ENCODE data around the gene ZNF207.
"Not testable (repeated sequence)": the region's sequence is repeated elsewhere in the genome, so short reads cannot be mapped to it uniquely, and the experiment has no call there.

ZNF207 gene

GRCh38 chr17:32318071-32318470, 31.9 kb upstream of the ZNF207 start:
- H3K9me3 ChIP-seq (ENCODE audit: control insufficient read depth in 1 of 2, low read length in 2 of 2) = no peaks in the 10 kb centered on the region
- H3K36me3 ChIP-seq (ENCODE audit: control insufficient read depth in 1 of 2, insufficient read depth in 2 of 2, low read length in 2 of 2) = no peaks in the 10 kb centered on the region
- no peak overlapping the region for H3K4me3 ChIP-seq (ENCODE audit: low read depth in 1 of 2, low read length in 2 of 2)
- H3K27me3 ChIP-seq (ENCODE audit: low read depth, low read length) = no peaks in the 10 kb centered on the region
- no peak overlapping the region for H3K27ac ChIP-seq (ENCODE audit: low read length)
- no peaks in the 10 kb centered on the region for H3K4me1 ChIP-seq (ENCODE audit: control insufficient read depth in 1 of 2, insufficient read depth in 2 of 2, low read length in 2 of 2)

- Histone ChIP-seq H3K4me1 (ENCODE audit: control insufficient read depth in 1 of 2, insufficient read depth in 2 of 2, low read length in 2 of 2) (no peaks in the 10 kb centered on the region), H3K4me3 (ENCODE audit: low read depth in 1 of 2, low read length in 2 of 2) (no peak overlapping the region), H3K36me3 (ENCODE audit: control insufficient read depth in 1 of 2, insufficient read depth in 2 of 2, low read length in 2 of 2) (no peaks in the 10 kb centered on the region), H3K27ac (ENCODE audit: low read length) (no peak overlapping the region), H3K9me3 (ENCODE audit: control insufficient read depth in 1 of 2, low read length in 2 of 2) (no peaks in the 10 kb centered on the region), H3K27me3 (ENCODE audit: low read depth, low read length) (no peaks in the 10 kb centered on the region)
These were observed 30.4 kb upstream of the ZNF207 start for GRCh38 chr17:32319548-32319905.

GRCh38 chr17:32320080-32320479, 29.9 kb upstream of the ZNF207 start:
- H3K4me1 ChIP-seq (ENCODE audit: control insufficient read depth in 1 of 2, insufficient read depth in 2 of 2, low read length in 2 of 2); H3K4me3 ChIP-seq (ENCODE audit: low read depth in 1 of 2, low read length in 2 of 2); H3K27ac ChIP-seq (ENCODE audit: low read length); H3K9me3 ChIP-seq (ENCODE audit: control insufficient read depth in 1 of 2, low read length in 2 of 2); H3K36me3 ChIP-seq (ENCODE audit: control insufficient read depth in 1 of 2, insufficient read depth in 2 of 2, low read length in 2 of 2); H3K27me3 ChIP-seq (ENCODE audit: low read depth, low read length): not testable (repeated sequence)

GRCh38 chr17:32320847-32321246, 29.1 kb upstream of the ZNF207 start:
- Histone ChIP-seq H3K4me1 (ENCODE audit: control insufficient read depth in 1 of 2, insufficient read depth in 2 of 2, low read length in 2 of 2) (no peaks in the 10 kb centered on the region), H3K27ac (ENCODE audit: low read length) (no peak overlapping the region), H3K36me3 (ENCODE audit: control insufficient read depth in 1 of 2, insufficient read depth in 2 of 2, low read length in 2 of 2) (no peaks in the 10 kb centered on the region), H3K9me3 (ENCODE audit: control insufficient read depth in 1 of 2, low read length in 2 of 2) (no peaks in the 10 kb centered on the region), H3K27me3 (ENCODE audit: low read depth, low read length) (no peaks in the 10 kb centered on the region), H3K4me3 (ENCODE audit: low read depth in 1 of 2, low read length in 2 of 2) (no peak overlapping the region)

GRCh38 chr17:32323046-32323445, 26.9 kb upstream of the ZNF207 start:
- no peaks in the 10 kb centered on the region for H3K36me3 ChIP-seq (ENCODE audit: control insufficient read depth in 1 of 2, insufficient read depth in 2 of 2, low read length in 2 of 2)
- H3K27ac ChIP-seq (ENCODE audit: low read length) = no peak overlapping the region
- H3K27me3 ChIP-seq (ENCODE audit: low read depth, low read length) = no peaks in the 10 kb centered on the region
- H3K9me3 ChIP-seq (ENCODE audit: control insufficient read depth in 1 of 2, low read length in 2 of 2) = no peaks in the 10 kb centered on the region
- no peak overlapping the region for H3K4me3 ChIP-seq (ENCODE audit: low read depth in 1 of 2, low read length in 2 of 2)
- no peaks in the 10 kb centered on the region for H3K4me1 ChIP-seq (ENCODE audit: control insufficient read depth in 1 of 2, insufficient read depth in 2 of 2, low read length in 2 of 2)

- H3K27ac ChIP-seq (ENCODE audit: low read length) = peak overlapping the region; percentile 28
These were observed 26.0 kb upstream of the ZNF207 start for GRCh38 chr17:32323811-32324491.

GRCh38 chr17:32327911-32328310, 22.0 kb upstream of the ZNF207 start:
- Histone ChIP-seq H3K36me3 (ENCODE audit: control insufficient read depth in 1 of 2, insufficient read depth in 2 of 2, low read length in 2 of 2) (no peaks in the 10 kb centered on the region), H3K27me3 (ENCODE audit: low read depth, low read length) (no peaks in the 10 kb centered on the region), H3K4me3 (ENCODE audit: low read depth in 1 of 2, low read length in 2 of 2) (no peak overlapping the region), H3K27ac (ENCODE audit: low read length) (no peak overlapping the region), H3K9me3 (ENCODE audit: control insufficient read depth in 1 of 2, low read length in 2 of 2) (no peaks in the 10 kb centered on the region), H3K4me1 (ENCODE audit: control insufficient read depth in 1 of 2, insufficient read depth in 2 of 2, low read length in 2 of 2) (no peaks in the 10 kb centered on the region)

More at GRCh38 chr17:32323811-32324491, 26.0 kb upstream of the ZNF207 start:
- peak overlapping the region; percentile 22 to 41 for H3K4me3 ChIP-seq (ENCODE audit: low read depth in 1 of 2, low read length in 2 of 2)
- H3K4me1 ChIP-seq (ENCODE audit: control insufficient read depth in 1 of 2, insufficient read depth in 2 of 2, low read length in 2 of 2) = no peaks in the 10 kb centered on the region
- no peaks in the 10 kb centered on the region for H3K9me3 ChIP-seq (ENCODE audit: control insufficient read depth in 1 of 2, low read length in 2 of 2)
- no peaks in the 10 kb centered on the region for H3K36me3 ChIP-seq (ENCODE audit: control insufficient read depth in 1 of 2, insufficient read depth in 2 of 2, low read length in 2 of 2)
- no peaks in the 10 kb centered on the region for H3K27me3 ChIP-seq (ENCODE audit: low read depth, low read length)

GRCh38 chr17:32330147-32330546, 19.8 kb upstream of the ZNF207 start:
- Histone ChIP-seq H3K9me3 (ENCODE audit: control insufficient read depth in 1 of 2, low read length in 2 of 2) (no peaks in the 10 kb centered on the region), H3K27ac (ENCODE audit: low read length) (no peak overlapping the region), H3K36me3 (ENCODE audit: control insufficient read depth in 1 of 2, insufficient read depth in 2 of 2, low read length in 2 of 2) (peaks cover 6 to 16% of the 10 kb centered on the region in 2 donors), H3K4me3 (ENCODE audit: low read depth in 1 of 2, low read length in 2 of 2) (no peak overlapping the region), H3K4me1 (ENCODE audit: control insufficient read depth in 1 of 2, insufficient read depth in 2 of 2, low read length in 2 of 2) (no peaks in the 10 kb centered on the region), H3K27me3 (ENCODE audit: low read depth, low read length) (no peaks in the 10 kb centered on the region)

- peaks cover 6 to 28% of the 10 kb centered on the region in 2 donors for H3K36me3 ChIP-seq (ENCODE audit: control insufficient read depth in 1 of 2, insufficient read depth in 2 of 2, low read length in 2 of 2)
- no peak overlapping the region for H3K27ac ChIP-seq (ENCODE audit: low read length)
- H3K9me3 ChIP-seq (ENCODE audit: control insufficient read depth in 1 of 2, low read length in 2 of 2) = no peaks in the 10 kb centered on the region
- no peaks in the 10 kb centered on the region for H3K27me3 ChIP-seq (ENCODE audit: low read depth, low read length)
- H3K4me3 ChIP-seq (ENCODE audit: low read depth in 1 of 2, low read length in 2 of 2) = no peak overlapping the region
- no peaks in the 10 kb centered on the region for H3K4me1 ChIP-seq (ENCODE audit: control insufficient read depth in 1 of 2, insufficient read depth in 2 of 2, low read length in 2 of 2)
These were observed 18.5 kb upstream of the ZNF207 start for GRCh38 chr17:32331243-32332040.

GRCh38 chr17:32333187-32333586, 16.8 kb upstream of the ZNF207 start:
- Histone ChIP-seq H3K27me3 (ENCODE audit: low read depth, low read length) (no peaks in the 10 kb centered on the region), H3K9me3 (ENCODE audit: control insufficient read depth in 1 of 2, low read length in 2 of 2) (no peaks in the 10 kb centered on the region), H3K4me3 (ENCODE audit: low read depth in 1 of 2, low read length in 2 of 2) (no peak overlapping the region), H3K36me3 (ENCODE audit: control insufficient read depth in 1 of 2, insufficient read depth in 2 of 2, low read length in 2 of 2) (peaks cover 13 to 44% of the 10 kb centered on the region in 2 donors), H3K27ac (ENCODE audit: low read length) (no peak overlapping the region), H3K4me1 (ENCODE audit: control insufficient read depth in 1 of 2, insufficient read depth in 2 of 2, low read length in 2 of 2) (no peaks in the 10 kb centered on the region)

GRCh38 chr17:32335046-32335445, 14.9 kb upstream of the ZNF207 start:
- no peak overlapping the region for H3K4me3 ChIP-seq (ENCODE audit: low read depth in 1 of 2, low read length in 2 of 2)
- no peak overlapping the region for H3K27ac ChIP-seq (ENCODE audit: low read length)
- no peaks in the 10 kb centered on the region for H3K27me3 ChIP-seq (ENCODE audit: low read depth, low read length)
- no peaks in the 10 kb centered on the region for H3K4me1 ChIP-seq (ENCODE audit: control insufficient read depth in 1 of 2, insufficient read depth in 2 of 2, low read length in 2 of 2)
- peaks cover 13 to 53% of the 10 kb centered on the region in 2 donors for H3K36me3 ChIP-seq (ENCODE audit: control insufficient read depth in 1 of 2, insufficient read depth in 2 of 2, low read length in 2 of 2)
- H3K9me3 ChIP-seq (ENCODE audit: control insufficient read depth in 1 of 2, low read length in 2 of 2) = no peaks in the 10 kb centered on the region
